K562 (cell line): ENCODE measurements around the gene KCTD1.

ENCODE experiments used
- JUN ChIP-seq, 2 experiments: sonication (generic) in 1 of 2; formaldehyde crosslinking in 1 of 2; IDR thresholded peaks; 2 replicates each; pipeline versions ENCODE4 v1.6.1 to v1.8.0; 2012 to 2022; ENCODE audit warnings: borderline replicate concordance in 2 of 2, mild to moderate bottlenecking in 2 of 2, improper control_type of control experiment in 1 of 2, low read depth in 1 of 2, low read length in 1 of 2, missing genetic modification reagents in 1 of 2
- SPI1 ChIP-seq: IDR thresholded peaks from 2 replicates; pipeline ENCODE4 v1.6.1; 2011; ENCODE audit warnings: low read depth, low read length, control low read depth, borderline replicate concordance
- TEAD4 ChIP-seq, 2 experiments: sonication (generic) in 1 of 2; formaldehyde crosslinking in 1 of 2; IDR thresholded peaks; 2 replicates each; pipeline versions ENCODE4 v1.6.1 to v1.8.0; 2012 to 2022; ENCODE audit warnings: borderline replicate concordance in 1 of 2, inconsistent platforms in 1 of 2, low read length in 1 of 2, mild to moderate bottlenecking in 1 of 2, missing genetic modification reagents in 1 of 2
- TF ChIP-seq, protein P1 (sequence below): fragments of 200-600 bp; sonication (generic); IDR thresholded peaks from one replicate; pipeline ENCODE4 v1.6.1; 2012; ENCODE audit warnings: mild to moderate bottlenecking, low read depth, low read length, inconsistent platforms
- TF ChIP-seq, protein P2 (sequence below): fragments of 250-450 bp; sonication (Bioruptor Pico); IDR thresholded peaks from 2 replicates; pipeline ENCODE4 v1.4.0; 2020; ENCODE audit warnings: mild to moderate bottlenecking

DNA sequence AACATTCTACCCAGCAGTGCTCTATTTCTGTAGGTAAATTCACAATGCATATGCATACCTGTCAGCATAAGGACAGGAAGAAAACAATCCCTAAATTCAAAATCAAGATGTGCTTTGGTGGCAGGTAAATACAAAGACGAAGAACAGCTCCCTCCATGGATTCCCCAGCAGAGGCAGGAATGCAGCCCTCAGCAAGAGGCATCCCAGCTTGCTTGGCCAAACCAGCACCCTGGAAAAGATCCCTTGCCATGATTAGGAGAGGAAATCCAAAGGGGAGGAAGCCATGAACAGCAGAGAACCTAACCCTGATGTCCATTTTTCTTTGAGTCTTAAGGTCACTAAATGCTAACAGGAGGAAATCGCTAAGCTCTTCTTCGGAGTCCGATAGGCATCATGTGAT lies 91.2 kb downstream of the KCTD1 start:
- TF ChIP-seq JUN (IDR thresholded peaks at IDR 0.05; ENCODE audit: borderline replicate concordance, low read depth, low read length) = no peak
- TF ChIP-seq JUN (CRISPR knock-in tag; IDR thresholded peaks at IDR 0.05; ENCODE audit: borderline replicate concordance) = no peak
- TF ChIP-seq, protein P1, sequence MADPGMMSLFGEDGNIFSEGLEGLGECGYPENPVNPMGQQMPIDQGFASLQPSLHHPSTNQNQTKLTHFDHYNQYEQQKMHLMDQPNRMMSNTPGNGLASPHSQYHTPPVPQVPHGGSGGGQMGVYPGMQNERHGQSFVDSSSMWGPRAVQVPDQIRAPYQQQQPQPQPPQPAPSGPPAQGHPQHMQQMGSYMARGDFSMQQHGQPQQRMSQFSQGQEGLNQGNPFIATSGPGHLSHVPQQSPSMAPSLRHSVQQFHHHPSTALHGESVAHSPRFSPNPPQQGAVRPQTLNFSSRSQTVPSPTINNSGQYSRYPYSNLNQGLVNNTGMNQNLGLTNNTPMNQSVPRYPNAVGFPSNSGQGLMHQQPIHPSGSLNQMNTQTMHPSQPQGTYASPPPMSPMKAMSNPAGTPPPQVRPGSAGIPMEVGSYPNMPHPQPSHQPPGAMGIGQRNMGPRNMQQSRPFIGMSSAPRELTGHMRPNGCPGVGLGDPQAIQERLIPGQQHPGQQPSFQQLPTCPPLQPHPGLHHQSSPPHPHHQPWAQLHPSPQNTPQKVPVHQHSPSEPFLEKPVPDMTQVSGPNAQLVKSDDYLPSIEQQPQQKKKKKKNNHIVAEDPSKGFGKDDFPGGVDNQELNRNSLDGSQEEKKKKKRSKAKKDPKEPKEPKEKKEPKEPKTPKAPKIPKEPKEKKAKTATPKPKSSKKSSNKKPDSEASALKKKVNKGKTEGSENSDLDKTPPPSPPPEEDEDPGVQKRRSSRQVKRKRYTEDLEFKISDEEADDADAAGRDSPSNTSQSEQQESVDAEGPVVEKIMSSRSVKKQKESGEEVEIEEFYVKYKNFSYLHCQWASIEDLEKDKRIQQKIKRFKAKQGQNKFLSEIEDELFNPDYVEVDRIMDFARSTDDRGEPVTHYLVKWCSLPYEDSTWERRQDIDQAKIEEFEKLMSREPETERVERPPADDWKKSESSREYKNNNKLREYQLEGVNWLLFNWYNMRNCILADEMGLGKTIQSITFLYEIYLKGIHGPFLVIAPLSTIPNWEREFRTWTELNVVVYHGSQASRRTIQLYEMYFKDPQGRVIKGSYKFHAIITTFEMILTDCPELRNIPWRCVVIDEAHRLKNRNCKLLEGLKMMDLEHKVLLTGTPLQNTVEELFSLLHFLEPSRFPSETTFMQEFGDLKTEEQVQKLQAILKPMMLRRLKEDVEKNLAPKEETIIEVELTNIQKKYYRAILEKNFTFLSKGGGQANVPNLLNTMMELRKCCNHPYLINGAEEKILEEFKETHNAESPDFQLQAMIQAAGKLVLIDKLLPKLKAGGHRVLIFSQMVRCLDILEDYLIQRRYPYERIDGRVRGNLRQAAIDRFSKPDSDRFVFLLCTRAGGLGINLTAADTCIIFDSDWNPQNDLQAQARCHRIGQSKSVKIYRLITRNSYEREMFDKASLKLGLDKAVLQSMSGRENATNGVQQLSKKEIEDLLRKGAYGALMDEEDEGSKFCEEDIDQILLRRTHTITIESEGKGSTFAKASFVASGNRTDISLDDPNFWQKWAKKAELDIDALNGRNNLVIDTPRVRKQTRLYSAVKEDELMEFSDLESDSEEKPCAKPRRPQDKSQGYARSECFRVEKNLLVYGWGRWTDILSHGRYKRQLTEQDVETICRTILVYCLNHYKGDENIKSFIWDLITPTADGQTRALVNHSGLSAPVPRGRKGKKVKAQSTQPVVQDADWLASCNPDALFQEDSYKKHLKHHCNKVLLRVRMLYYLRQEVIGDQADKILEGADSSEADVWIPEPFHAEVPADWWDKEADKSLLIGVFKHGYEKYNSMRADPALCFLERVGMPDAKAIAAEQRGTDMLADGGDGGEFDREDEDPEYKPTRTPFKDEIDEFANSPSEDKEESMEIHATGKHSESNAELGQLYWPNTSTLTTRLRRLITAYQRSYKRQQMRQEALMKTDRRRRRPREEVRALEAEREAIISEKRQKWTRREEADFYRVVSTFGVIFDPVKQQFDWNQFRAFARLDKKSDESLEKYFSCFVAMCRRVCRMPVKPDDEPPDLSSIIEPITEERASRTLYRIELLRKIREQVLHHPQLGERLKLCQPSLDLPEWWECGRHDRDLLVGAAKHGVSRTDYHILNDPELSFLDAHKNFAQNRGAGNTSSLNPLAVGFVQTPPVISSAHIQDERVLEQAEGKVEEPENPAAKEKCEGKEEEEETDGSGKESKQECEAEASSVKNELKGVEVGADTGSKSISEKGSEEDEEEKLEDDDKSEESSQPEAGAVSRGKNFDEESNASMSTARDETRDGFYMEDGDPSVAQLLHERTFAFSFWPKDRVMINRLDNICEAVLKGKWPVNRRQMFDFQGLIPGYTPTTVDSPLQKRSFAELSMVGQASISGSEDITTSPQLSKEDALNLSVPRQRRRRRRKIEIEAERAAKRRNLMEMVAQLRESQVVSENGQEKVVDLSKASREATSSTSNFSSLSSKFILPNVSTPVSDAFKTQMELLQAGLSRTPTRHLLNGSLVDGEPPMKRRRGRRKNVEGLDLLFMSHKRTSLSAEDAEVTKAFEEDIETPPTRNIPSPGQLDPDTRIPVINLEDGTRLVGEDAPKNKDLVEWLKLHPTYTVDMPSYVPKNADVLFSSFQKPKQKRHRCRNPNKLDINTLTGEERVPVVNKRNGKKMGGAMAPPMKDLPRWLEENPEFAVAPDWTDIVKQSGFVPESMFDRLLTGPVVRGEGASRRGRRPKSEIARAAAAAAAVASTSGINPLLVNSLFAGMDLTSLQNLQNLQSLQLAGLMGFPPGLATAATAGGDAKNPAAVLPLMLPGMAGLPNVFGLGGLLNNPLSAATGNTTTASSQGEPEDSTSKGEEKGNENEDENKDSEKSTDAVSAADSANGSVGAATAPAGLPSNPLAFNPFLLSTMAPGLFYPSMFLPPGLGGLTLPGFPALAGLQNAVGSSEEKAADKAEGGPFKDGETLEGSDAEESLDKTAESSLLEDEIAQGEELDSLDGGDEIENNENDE = no peak
- TF ChIP-seq, protein P2, sequence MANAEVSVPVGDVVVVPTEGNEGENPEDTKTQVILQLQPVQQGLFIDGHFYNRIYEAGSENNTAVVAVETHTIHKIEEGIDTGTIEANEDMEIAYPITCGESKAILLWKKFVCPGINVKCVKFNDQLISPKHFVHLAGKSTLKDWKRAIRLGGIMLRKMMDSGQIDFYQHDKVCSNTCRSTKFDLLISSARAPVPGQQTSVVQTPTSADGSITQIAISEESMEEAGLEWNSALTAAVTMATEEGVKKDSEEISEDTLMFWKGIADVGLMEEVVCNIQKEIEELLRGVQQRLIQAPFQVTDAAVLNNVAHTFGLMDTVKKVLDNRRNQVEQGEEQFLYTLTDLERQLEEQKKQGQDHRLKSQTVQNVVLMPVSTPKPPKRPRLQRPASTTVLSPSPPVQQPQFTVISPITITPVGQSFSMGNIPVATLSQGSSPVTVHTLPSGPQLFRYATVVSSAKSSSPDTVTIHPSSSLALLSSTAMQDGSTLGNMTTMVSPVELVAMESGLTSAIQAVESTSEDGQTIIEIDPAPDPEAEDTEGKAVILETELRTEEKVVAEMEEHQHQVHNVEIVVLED = no peak
- no peak for TF ChIP-seq SPI1
- TF ChIP-seq TEAD4 (IDR thresholded peaks at IDR 0.05; ENCODE audit: low read length) = no peak
- no peak for TF ChIP-seq TEAD4 (CRISPR knock-in tag; IDR thresholded peaks at IDR 0.05; ENCODE audit: borderline replicate concordance)
